ENCODE results near the gene CDH10. TPM values are rescaled to one million over a fixed set of nuclear protein-coding genes. Genes with fewer than 3 reads are reported as not detected.

Gene CDH10
- total RNA-seq, 1 experiment from 2014 or later, result not detected

DNA sequence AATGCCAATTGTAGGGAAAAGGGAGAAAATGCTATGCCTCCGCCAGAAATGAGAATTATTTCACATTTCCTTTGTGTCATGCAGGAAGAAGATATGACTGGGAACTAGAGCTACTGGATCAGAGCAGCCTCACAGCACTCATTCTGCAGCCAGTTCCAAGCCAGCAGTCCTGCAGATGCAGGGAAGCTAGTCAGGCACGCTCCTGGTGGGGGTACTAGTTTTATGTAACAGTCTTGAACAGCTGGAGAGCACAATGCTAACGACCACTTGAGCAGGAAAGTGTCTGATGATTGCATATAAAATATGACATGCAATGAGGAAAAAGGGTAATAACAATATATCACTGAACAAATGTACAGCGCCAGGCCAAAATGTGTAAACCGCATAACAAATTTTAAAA lies 21.7 kb downstream of the CDH10 start:
- Histone ChIP-seq H3K9me3 (ENCODE audit: low read length) (no peaks in the 10 kb centered on the region; the same call in 1 of the 2 replicates), H3K79me2 (ENCODE audit: low read length) (no peaks in the 10 kb centered on the region), H4K20me1 (ENCODE audit: insufficient read depth, low read depth, low read length) (no peaks in the 10 kb centered on the region), H3K27me3 (ENCODE audit: low read length) (no peaks in the 10 kb centered on the region), H3K36me3 (ENCODE audit: insufficient read depth, low read length) (no peaks in the 10 kb centered on the region), H3K4me2 (ENCODE audit: low read depth, low read length, poor library complexity, severe bottlenecking) (no peak overlapping the region), H3K4me3 (ENCODE audit: low read length) (no peak overlapping the region), H3K27ac (ENCODE audit: low read length) (no peak overlapping the region), H2AFZ (ENCODE audit: low read length) (no peak overlapping the region), H3K9me2 (replicated peaks; ENCODE audit: insufficient read depth, low read length) (no peaks in the 10 kb centered on the region), H3K4me1 (ENCODE audit: low read length) (no peaks in the 10 kb centered on the region), H3K9ac (ENCODE audit: low read length) (no peak overlapping the region)
- DNase-seq, result no peak

DNA sequence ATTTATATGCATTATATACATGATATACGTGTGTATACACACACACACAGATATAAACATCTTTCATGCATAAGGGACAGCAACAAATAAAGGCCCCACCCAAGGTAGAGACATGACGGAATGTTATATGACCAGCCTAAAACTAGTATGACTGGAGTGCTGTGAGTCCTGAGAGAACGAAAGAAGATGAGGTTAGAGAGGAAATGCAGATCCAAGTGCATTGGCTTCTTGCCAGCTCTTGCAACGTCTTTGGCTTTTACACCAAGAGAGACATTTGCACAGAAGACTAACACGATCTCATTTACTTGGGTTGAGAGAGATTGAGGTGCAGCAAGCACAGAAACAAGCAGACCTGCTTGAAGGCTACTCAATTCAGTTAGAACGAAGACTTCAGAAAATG lies 23.0 kb downstream of the CDH10 start:
- no peaks in the 10 kb centered on the region for H3K27me3 ChIP-seq (ENCODE audit: low read length)
- no peaks in the 10 kb centered on the region for H3K79me2 ChIP-seq (ENCODE audit: low read length)
- H2AFZ ChIP-seq (ENCODE audit: low read length), result no peak overlapping the region
- H3K9me3 ChIP-seq (ENCODE audit: low read length), result no peaks in the 10 kb centered on the region; the same call in 1 of the 2 replicates
- H4K20me1 ChIP-seq (ENCODE audit: insufficient read depth, low read depth, low read length), result no peaks in the 10 kb centered on the region
- peak; percentile 46 for DNase-seq
- H3K36me3 ChIP-seq (ENCODE audit: insufficient read depth, low read length), result no peaks in the 10 kb centered on the region
- no peak overlapping the region for H3K27ac ChIP-seq (ENCODE audit: low read length)
- H3K9me2 ChIP-seq (replicated peaks; ENCODE audit: insufficient read depth, low read length), result no peaks in the 10 kb centered on the region
- H3K4me2 ChIP-seq (ENCODE audit: low read depth, low read length, poor library complexity, severe bottlenecking), result no peak overlapping the region
- no peaks in the 10 kb centered on the region for H3K4me1 ChIP-seq (ENCODE audit: low read length)
- no peak overlapping the region for H3K9ac ChIP-seq (ENCODE audit: low read length)
- no peak overlapping the region for H3K4me3 ChIP-seq (ENCODE audit: low read length)

DNA sequence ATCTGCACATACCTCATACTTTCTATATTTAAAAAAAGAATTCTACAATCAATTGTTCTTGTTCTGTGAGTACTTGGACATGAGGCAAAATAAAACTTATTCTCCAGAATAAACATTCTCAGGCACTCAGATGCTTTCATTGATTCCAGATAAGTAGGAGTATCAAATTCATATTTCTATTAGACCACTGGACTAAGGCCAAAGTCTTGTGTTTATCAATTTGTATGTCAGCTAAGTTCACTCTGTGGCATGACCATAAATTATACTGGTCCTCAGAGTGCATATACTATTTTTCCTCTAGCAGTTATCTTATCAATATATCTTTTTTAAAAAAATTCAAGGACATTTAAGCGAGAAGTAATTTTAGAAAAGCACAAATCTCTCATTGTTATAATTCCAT lies 28.2 kb downstream of the CDH10 start:
- H3K9me2 ChIP-seq (replicated peaks; ENCODE audit: insufficient read depth, low read length), result no peaks in the 10 kb centered on the region; the same call in 1 of the 2 replicates
- H3K4me2 ChIP-seq (ENCODE audit: low read depth, low read length, poor library complexity, severe bottlenecking), result no peak overlapping the region
- H3K27me3 ChIP-seq (ENCODE audit: low read length), result no peaks in the 10 kb centered on the region
- H3K27ac ChIP-seq (ENCODE audit: low read length), result no peak overlapping the region
- DNase-seq, result no peak
- H3K9ac ChIP-seq (ENCODE audit: low read length), result no peak overlapping the region
- no peaks in the 10 kb centered on the region for H3K79me2 ChIP-seq (ENCODE audit: low read length)
- no peaks in the 10 kb centered on the region for H3K4me1 ChIP-seq (ENCODE audit: low read length)
- no peaks in the 10 kb centered on the region for H4K20me1 ChIP-seq (ENCODE audit: insufficient read depth, low read depth, low read length)
- H3K4me3 ChIP-seq (ENCODE audit: low read length), result no peak overlapping the region
- H3K9me3 ChIP-seq (ENCODE audit: low read length), result no peaks in the 10 kb centered on the region; the same call in 1 of the 2 replicates
- no peaks in the 10 kb centered on the region for H3K36me3 ChIP-seq (ENCODE audit: insufficient read depth, low read length)
- H2AFZ ChIP-seq (ENCODE audit: low read length), result no peak overlapping the region

DNA sequence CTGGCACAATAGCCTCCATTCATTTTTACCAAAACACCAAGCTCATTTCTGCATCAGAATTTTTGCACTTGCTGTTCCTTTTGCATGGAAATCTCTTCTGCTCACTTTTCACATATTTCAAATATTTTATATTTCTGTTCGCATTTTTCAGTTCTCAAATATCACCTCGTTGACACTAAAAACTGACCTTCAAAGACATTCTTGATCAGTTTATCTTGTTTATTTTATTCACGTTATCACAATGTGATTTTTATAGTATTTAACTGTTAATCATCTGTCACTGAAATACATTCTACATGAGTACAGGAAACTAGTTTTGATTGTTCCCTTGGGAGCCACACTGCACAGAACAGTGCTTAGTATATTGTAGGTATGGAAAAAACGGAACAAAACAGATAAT lies 29.6 kb downstream of the CDH10 start:
- H3K4me2 ChIP-seq (ENCODE audit: low read depth, low read length, poor library complexity, severe bottlenecking), result no peak overlapping the region
- H3K36me3 ChIP-seq (ENCODE audit: insufficient read depth, low read length), result no peaks in the 10 kb centered on the region
- no peaks in the 10 kb centered on the region for H4K20me1 ChIP-seq (ENCODE audit: insufficient read depth, low read depth, low read length)
- H3K27ac ChIP-seq (ENCODE audit: low read length), result no peak overlapping the region
- no peaks in the 10 kb centered on the region for H3K27me3 ChIP-seq (ENCODE audit: low read length)
- no peak overlapping the region for H2AFZ ChIP-seq (ENCODE audit: low read length)
- H3K9me2 ChIP-seq (replicated peaks; ENCODE audit: insufficient read depth, low read length), result no peaks in the 10 kb centered on the region; the same call in 1 of the 2 replicates
- H3K9ac ChIP-seq (ENCODE audit: low read length), result no peak overlapping the region
- no peaks in the 10 kb centered on the region for H3K79me2 ChIP-seq (ENCODE audit: low read length)
- no peaks in the 10 kb centered on the region for H3K4me1 ChIP-seq (ENCODE audit: low read length)
- DNase-seq, result no peak
- H3K4me3 ChIP-seq (ENCODE audit: low read length), result no peak overlapping the region
- H3K9me3 ChIP-seq (ENCODE audit: low read length), result no peaks in the 10 kb centered on the region; the same call in none of the 2 replicates

DNA sequence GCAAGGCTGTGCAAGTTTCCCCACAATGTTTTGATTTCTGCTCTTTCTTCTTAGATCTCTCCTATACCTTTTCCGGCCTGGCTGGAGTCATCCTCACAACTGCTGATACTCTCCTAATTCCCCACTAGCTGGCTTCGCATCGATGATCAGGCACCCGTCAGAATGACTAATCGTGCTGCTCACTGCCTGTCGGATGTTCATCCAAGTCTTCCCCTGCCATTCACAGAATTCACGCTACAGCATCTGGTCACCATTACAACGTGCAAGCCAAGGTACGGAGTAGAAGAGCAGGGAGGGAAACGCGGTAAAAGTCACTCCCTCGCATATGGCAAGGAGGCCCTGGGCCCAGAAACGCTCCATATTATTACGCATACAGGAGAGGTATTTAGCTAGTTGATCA lies 35.1 kb downstream of the CDH10 start:
- no peak overlapping the region for H3K27ac ChIP-seq (ENCODE audit: low read length)
- no peak overlapping the region for H3K4me2 ChIP-seq (ENCODE audit: low read depth, low read length, poor library complexity, severe bottlenecking)
- H3K9ac ChIP-seq (ENCODE audit: low read length), result no peak overlapping the region
- no peaks in the 10 kb centered on the region; the same call in 1 of the 2 replicates for H3K9me2 ChIP-seq (replicated peaks; ENCODE audit: insufficient read depth, low read length)
- H2AFZ ChIP-seq (ENCODE audit: low read length), result no peak overlapping the region
- no peak overlapping the region for H3K4me3 ChIP-seq (ENCODE audit: low read length)
- H4K20me1 ChIP-seq (ENCODE audit: insufficient read depth, low read depth, low read length), result no peaks in the 10 kb centered on the region
- DNase-seq, result no peak
- no peaks in the 10 kb centered on the region for H3K36me3 ChIP-seq (ENCODE audit: insufficient read depth, low read length)
- no peaks in the 10 kb centered on the region for H3K4me1 ChIP-seq (ENCODE audit: low read length)
- no peaks in the 10 kb centered on the region for H3K27me3 ChIP-seq (ENCODE audit: low read length)
- no peaks in the 10 kb centered on the region for H3K79me2 ChIP-seq (ENCODE audit: low read length)
- peaks cover 3% of the 10 kb centered on the region for H3K9me3 ChIP-seq (ENCODE audit: low read length)

DNA sequence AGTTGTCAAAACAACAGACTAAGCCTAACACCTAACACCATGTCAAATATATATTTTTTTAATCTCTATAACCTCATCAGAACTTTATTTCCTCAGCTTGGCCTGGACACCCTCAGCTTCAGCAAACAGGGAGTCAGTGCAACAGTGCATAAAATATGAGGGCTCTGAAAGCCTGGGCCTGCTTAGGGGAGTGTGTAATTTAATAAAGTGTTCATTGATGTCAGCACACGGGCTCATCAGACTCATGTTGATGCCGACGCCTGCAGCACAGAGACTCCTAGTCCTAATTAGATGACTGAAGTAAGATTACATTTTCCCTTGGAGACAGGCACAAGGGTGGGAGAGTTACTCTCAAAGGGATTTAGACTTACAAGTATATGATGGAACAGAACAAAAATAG lies 37.8 kb downstream of the CDH10 start:
- no peaks in the 10 kb centered on the region for H3K4me1 ChIP-seq (ENCODE audit: low read length)
- H3K27me3 ChIP-seq (ENCODE audit: low read length), result no peaks in the 10 kb centered on the region
- H2AFZ ChIP-seq (ENCODE audit: low read length), result no peak overlapping the region
- H3K4me3 ChIP-seq (ENCODE audit: low read length), result no peak overlapping the region
- no peak for DNase-seq
- no peak overlapping the region for H3K4me2 ChIP-seq (ENCODE audit: low read depth, low read length, poor library complexity, severe bottlenecking)
- no peaks in the 10 kb centered on the region for H3K9me2 ChIP-seq (replicated peaks; ENCODE audit: insufficient read depth, low read length)
- H3K79me2 ChIP-seq (ENCODE audit: low read length), result no peaks in the 10 kb centered on the region
- no peaks in the 10 kb centered on the region for H4K20me1 ChIP-seq (ENCODE audit: insufficient read depth, low read depth, low read length)
- peaks cover 3% of the 10 kb centered on the region for H3K9me3 ChIP-seq (ENCODE audit: low read length)
- no peak overlapping the region for H3K27ac ChIP-seq (ENCODE audit: low read length)
- H3K9ac ChIP-seq (ENCODE audit: low read length), result no peak overlapping the region
- no peaks in the 10 kb centered on the region for H3K36me3 ChIP-seq (ENCODE audit: insufficient read depth, low read length)

DNA sequence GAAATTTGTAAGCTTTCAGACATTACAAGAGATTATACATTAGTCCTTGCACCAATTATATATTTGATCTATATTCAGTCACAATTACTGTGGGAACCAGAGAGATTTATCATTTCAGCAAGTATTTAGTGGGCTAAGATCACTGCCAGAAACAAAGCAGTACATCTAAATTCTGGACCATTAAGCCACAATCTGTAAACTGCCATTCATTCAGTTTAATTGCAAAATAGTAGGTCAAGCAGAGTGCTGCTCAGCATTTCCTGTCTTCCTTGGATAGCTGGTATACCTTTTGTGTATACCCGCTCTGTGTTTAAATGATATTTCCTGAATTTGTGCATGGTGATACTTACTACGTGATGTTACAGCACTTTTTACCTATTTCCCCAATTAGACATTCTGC lies 42.6 kb downstream of the CDH10 start:
- no peak overlapping the region for H3K4me3 ChIP-seq (ENCODE audit: low read length)
- peaks cover 6% of the 10 kb centered on the region for H3K9me3 ChIP-seq (ENCODE audit: low read length)
- H3K79me2 ChIP-seq (ENCODE audit: low read length), result no peaks in the 10 kb centered on the region
- H3K4me1 ChIP-seq (ENCODE audit: low read length), result no peaks in the 10 kb centered on the region
- H4K20me1 ChIP-seq (ENCODE audit: insufficient read depth, low read depth, low read length), result no peaks in the 10 kb centered on the region
- H3K27ac ChIP-seq (ENCODE audit: low read length), result no peak overlapping the region
- no peak overlapping the region for H3K4me2 ChIP-seq (ENCODE audit: low read depth, low read length, poor library complexity, severe bottlenecking)
- H3K9me2 ChIP-seq (replicated peaks; ENCODE audit: insufficient read depth, low read length), result no peaks in the 10 kb centered on the region
- no peaks in the 10 kb centered on the region for H3K36me3 ChIP-seq (ENCODE audit: insufficient read depth, low read length)
- H2AFZ ChIP-seq (ENCODE audit: low read length), result no peak overlapping the region
- no peak overlapping the region for H3K9ac ChIP-seq (ENCODE audit: low read length)
- DNase-seq, result no peak
- no peaks in the 10 kb centered on the region for H3K27me3 ChIP-seq (ENCODE audit: low read length)

DNA sequence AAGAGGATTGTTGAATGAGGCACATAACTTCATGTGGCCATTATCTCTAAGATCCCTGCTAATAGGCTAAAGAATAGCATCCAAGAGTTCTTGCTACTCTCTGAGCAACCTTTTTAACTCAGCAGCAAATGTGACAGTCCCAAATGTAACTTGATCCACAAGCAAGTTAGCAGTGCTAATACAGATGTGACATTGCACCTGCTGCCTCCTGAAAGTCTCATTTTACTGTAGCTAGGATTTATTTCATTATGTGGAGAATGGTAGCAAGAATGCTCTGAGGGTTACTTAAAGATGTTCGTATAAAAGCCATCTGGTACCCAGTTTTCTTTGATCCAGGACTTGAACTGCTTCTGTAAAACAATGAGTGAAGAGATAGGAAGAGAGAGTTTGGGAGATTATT lies 45.8 kb downstream of the CDH10 start:
- H3K9me2 ChIP-seq (replicated peaks; ENCODE audit: insufficient read depth, low read length), result no peaks in the 10 kb centered on the region
- H3K79me2 ChIP-seq (ENCODE audit: low read length), result no peaks in the 10 kb centered on the region
- H3K9me3 ChIP-seq (ENCODE audit: low read length), result peaks cover 2% of the 10 kb centered on the region
- no peak overlapping the region for H2AFZ ChIP-seq (ENCODE audit: low read length)
- no peaks in the 10 kb centered on the region for H3K36me3 ChIP-seq (ENCODE audit: insufficient read depth, low read length)
- H3K4me1 ChIP-seq (ENCODE audit: low read length), result no peaks in the 10 kb centered on the region
- no peaks in the 10 kb centered on the region for H3K27me3 ChIP-seq (ENCODE audit: low read length)
- no peaks in the 10 kb centered on the region for H4K20me1 ChIP-seq (ENCODE audit: insufficient read depth, low read depth, low read length)
- H3K9ac ChIP-seq (ENCODE audit: low read length), result no peak overlapping the region
- no peak for DNase-seq
- no peak overlapping the region for H3K4me2 ChIP-seq (ENCODE audit: low read depth, low read length, poor library complexity, severe bottlenecking)
- no peak overlapping the region for H3K4me3 ChIP-seq (ENCODE audit: low read length)
- H3K27ac ChIP-seq (ENCODE audit: low read length), result no peak overlapping the region

DNA sequence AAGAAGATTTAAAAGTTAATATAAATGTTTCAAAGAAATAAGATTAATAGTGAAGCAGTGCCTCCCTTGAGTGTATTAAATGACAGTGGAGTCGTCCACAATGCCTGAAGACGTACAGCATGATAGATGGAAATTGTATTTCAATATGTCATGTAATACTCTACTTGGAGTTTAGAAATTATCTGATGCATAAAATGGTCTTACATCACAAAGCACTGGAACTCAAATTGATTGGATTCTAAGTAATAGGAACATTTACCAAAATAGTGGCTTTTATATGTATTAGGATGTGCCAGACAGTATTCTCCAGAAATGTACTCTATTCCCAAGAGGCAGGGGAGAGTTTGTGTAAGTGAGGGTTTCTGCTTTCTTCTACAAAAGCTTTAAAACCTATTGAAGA lies 49.4 kb downstream of the CDH10 start:
- Histone ChIP-seq H3K4me3 (ENCODE audit: low read length) (no peak overlapping the region), H3K9ac (ENCODE audit: low read length) (no peak overlapping the region)

More for the DNA sequence above, 49.4 kb downstream of the CDH10 start:
- H3K79me2 ChIP-seq (ENCODE audit: low read length), result no peaks in the 10 kb centered on the region
- H4K20me1 ChIP-seq (ENCODE audit: insufficient read depth, low read depth, low read length), result no peaks in the 10 kb centered on the region
- peaks cover 2% of the 10 kb centered on the region for H3K9me3 ChIP-seq (ENCODE audit: low read length)
- no peaks in the 10 kb centered on the region for H3K4me1 ChIP-seq (ENCODE audit: low read length)
- H3K36me3 ChIP-seq (ENCODE audit: insufficient read depth, low read length), result no peaks in the 10 kb centered on the region
- H3K9me2 ChIP-seq (replicated peaks; ENCODE audit: insufficient read depth, low read length), result no peaks in the 10 kb centered on the region
- H3K27ac ChIP-seq (ENCODE audit: low read length), result no peak overlapping the region
- no peak for DNase-seq
- H3K27me3 ChIP-seq (ENCODE audit: low read length), result no peaks in the 10 kb centered on the region
- no peak overlapping the region for H2AFZ ChIP-seq (ENCODE audit: low read length)
- no peak overlapping the region for H3K4me2 ChIP-seq (ENCODE audit: low read depth, low read length, poor library complexity, severe bottlenecking)
